ENCODE data around the gene PROCR. TPM values are rescaled to one million over a fixed set of nuclear protein-coding genes. Genes with fewer than 3 reads are reported as not detected.

The PROCR gene
- total and polyA plus RNA-seq, 10 of the 15 experiments (the other 5 are each of a cell fraction or from before 2014, with no cell fraction given): 0.12 to 0.78 (median 0.35) TPM; not detected in 2

DNA sequence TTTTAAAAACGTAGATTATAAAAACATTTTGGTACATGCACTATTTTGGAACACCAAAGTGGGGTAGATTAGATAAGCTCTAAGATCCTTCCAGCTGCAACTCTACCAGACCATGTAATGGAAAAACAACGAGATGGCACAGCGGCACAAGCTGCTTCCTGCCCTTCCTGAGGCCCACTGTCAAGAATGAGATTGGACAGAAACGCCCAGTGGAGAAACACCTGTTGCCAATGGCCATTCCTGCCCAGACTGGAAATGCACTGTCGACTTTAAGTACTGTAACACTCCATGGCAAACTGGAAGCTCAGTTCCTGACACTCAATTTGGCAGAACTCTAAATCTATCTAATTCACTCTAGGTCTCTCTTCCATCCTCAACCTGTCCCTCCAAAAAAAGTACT lies 46.1 kb upstream of the PROCR start:
- H3K9me3 ChIP-seq (replicated peaks; ENCODE audit: control insufficient read depth, insufficient read depth, low read length): no peaks in the 10 kb centered on the region
- H3K4me2 ChIP-seq (ENCODE audit: control insufficient read depth, insufficient read depth): no peak overlapping the region
- DNase-seq (ENCODE audit: low read depth, low spot score) (no peak), FAIRE-seq (no peak), ATAC-seq (no peak)
- ChIA-PET CTCF (interaction anchor here (0.5 to 1.2 kb wide), 3 partner anchors 19 to 869 kb away, joined by 4 to 5 read pairs (median 4); no protein-coding TSS in a partner anchor), RAD21 (ENCODE audit: unreplicated experiment) (no interaction called here), POLR2A (no interaction called here), SMC1A (ENCODE audit: uncharacterized antibody, unreplicated experiment) (no interaction called here)
- intact Hi-C loops (cut with micrococcal nuclease; ENCODE audit: unreplicated experiment) (no loop called here), in situ Hi-C loops (cut with MboI) (no loop called here)
- H4K20me1 ChIP-seq (ENCODE audit: control insufficient read depth, insufficient read depth): no peaks in the 10 kb centered on the region
- no peak overlapping the region for H2AFZ ChIP-seq (ENCODE audit: control insufficient read depth, low read depth, low read length)
- peaks cover 4 to 26% of the 10 kb centered on the region in 2 experiments; a peak in 3 of 4 replicates for H3K36me3 ChIP-seq (ENCODE audit: control insufficient read depth in 2 of 2, insufficient read depth in 2 of 2, low read length in 1 of 2)
- no peak overlapping the region for H3K9ac ChIP-seq (ENCODE audit: control insufficient read depth, insufficient read depth, low read length)
- no TSS peak for BruUV-seq (replicated peaks)
- H3K27me3 ChIP-seq (replicated peaks in 1 of 2; ENCODE audit: control insufficient read depth in 2 of 2, insufficient read depth in 2 of 2, low read length in 1 of 2): no peaks in the 10 kb centered on the region
- H3K4me1 ChIP-seq (ENCODE audit: control insufficient read depth, insufficient read depth, low read length): no peaks in the 10 kb centered on the region
- TF ChIP-seq ETV6 (conservative IDR thresholded peaks at IDR 0.05 in 1 of 2, IDR thresholded peaks at IDR 0.05 in 1 of 2; ENCODE audit: borderline replicate concordance in 1 of 2, low read depth in 1 of 2) (no peak), ZNF217 (IDR thresholded peaks at IDR 0.05) (no peak), TAF1 (IDR thresholded peaks at IDR 0.05; ENCODE audit: borderline replicate concordance, low read depth, low read length) (no peak), CREB1 (IDR thresholded peaks at IDR 0.05; ENCODE audit: low read depth) (no peak), BCL11A (IDR thresholded peaks at IDR 0.05; ENCODE audit: low read depth, low read length) (no peak), NBN (IDR thresholded peaks at IDR 0.05) (no peak), ATF7 (IDR thresholded peaks at IDR 0.05; ENCODE audit: low read depth) (no peak)
- TF ChIP-seq, protein P1, sequence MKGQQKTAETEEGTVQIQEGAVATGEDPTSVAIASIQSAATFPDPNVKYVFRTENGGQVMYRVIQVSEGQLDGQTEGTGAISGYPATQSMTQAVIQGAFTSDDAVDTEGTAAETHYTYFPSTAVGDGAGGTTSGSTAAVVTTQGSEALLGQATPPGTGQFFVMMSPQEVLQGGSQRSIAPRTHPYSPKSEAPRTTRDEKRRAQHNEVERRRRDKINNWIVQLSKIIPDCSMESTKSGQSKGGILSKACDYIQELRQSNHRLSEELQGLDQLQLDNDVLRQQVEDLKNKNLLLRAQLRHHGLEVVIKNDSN (IDR thresholded peaks at IDR 0.05; ENCODE audit: borderline replicate concordance, extremely low read length, insufficient read depth, low read depth, low read length): no peak
- TF ChIP-seq, protein P2, sequence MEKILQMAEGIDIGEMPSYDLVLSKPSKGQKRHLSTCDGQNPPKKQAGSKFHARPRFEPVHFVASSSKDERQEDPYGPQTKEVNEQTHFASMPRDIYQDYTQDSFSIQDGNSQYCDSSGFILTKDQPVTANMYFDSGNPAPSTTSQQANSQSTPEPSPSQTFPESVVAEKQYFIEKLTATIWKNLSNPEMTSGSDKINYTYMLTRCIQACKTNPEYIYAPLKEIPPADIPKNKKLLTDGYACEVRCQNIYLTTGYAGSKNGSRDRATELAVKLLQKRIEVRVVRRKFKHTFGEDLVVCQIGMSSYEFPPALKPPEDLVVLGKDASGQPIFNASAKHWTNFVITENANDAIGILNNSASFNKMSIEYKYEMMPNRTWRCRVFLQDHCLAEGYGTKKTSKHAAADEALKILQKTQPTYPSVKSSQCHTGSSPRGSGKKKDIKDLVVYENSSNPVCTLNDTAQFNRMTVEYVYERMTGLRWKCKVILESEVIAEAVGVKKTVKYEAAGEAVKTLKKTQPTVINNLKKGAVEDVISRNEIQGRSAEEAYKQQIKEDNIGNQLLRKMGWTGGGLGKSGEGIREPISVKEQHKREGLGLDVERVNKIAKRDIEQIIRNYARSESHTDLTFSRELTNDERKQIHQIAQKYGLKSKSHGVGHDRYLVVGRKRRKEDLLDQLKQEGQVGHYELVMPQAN (conservative IDR thresholded peaks at IDR 0.05): no peak
- H3K27ac ChIP-seq (ENCODE audit: control insufficient read depth, insufficient read depth): no peak overlapping the region
- no peaks in the 10 kb centered on the region for H3K79me2 ChIP-seq (ENCODE audit: control insufficient read depth, insufficient read depth, low read length)
- H3K4me3 ChIP-seq: no peak overlapping the region
- 99% methylated on average over 5 of the region's 5 CpGs for WGBS (ENCODE audit: insufficient coverage, insufficient replicate concordance, low lambda C conversion rate, missing lambda C conversion rate)

Data from GM12878 (cell line).